Measurements from ENCODE around the gene CHTOP.
A peak's percentile ranks its signal among the peaks of the same experiment; 100 is the strongest.
"Not testable (repeated sequence)": the region's sequence is repeated elsewhere in the genome, so short reads cannot be mapped to it uniquely, and the experiment has no call there.

Gene CHTOP, protein sequence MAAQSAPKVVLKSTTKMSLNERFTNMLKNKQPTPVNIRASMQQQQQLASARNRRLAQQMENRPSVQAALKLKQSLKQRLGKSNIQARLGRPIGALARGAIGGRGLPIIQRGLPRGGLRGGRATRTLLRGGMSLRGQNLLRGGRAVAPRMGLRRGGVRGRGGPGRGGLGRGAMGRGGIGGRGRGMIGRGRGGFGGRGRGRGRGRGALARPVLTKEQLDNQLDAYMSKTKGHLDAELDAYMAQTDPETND

DNA sequence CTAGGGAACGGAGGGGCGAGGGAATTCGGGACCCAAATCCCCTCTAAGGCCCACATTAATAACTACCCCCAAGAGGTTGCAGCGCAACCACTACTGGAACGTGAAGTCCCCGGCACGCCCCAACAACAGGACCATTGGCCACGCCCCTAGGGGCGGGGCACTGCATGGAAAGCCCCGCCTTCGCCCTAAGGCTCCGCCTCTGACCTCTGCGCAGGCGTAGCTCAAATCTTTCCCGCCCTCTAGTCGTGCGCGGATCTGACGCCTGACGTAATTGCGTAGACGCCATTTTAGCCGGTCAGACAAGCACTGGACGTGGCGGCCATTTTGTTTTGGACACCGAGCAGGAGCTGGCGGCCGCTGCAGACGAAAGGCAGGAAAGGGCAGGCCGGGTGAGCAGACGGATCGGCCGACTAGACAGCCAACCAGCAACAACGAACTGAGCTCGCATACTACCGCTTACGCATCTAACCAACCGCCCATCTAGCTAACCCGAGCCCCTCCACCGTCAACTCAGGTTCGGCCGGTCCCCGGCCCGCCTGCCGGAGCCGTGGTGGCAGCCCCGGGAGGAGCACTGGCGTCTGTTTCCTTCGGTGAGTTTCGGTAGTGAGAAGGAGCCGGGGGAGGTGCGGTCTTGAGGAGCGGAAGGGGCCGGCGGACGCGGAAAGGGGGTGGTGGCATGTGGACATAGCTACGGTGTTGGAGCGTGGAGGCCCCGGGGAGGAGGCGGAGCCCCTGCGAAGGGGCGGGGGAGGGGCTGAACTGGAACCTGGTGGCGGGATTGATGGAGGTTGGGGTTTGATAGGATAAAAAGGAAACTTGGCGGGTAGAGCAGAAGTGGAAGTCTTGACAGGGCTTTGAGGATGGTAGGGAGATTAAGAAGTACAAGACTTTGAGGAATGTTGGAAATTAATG, at the start of gene CHTOP:
Gene CHTOP, plus strand, starts transcription at position 313 of the 912 bp plus-strand sequence. CDS start 2,523 bp downstream, outside the sequence.
- H3K4me3 ChIP-seq (IDR thresholded peaks at IDR 0.05; ENCODE audit: insufficient read depth, low read depth, low read length), result peak within 1 kb of the TSS; percentile 100
- H3K36me3 ChIP-seq (ENCODE audit: insufficient read depth), result peaks cover 29% of the 10 kb centered on the region; the same call in 1 of the 2 replicates
- no peak for TF ChIP-seq CTCF (conservative IDR thresholded peaks at IDR 0.05; ENCODE audit: low read depth, low read length)
- peak within 1 kb of the TSS; percentile 52 for H3K4me2 ChIP-seq
- H2AFZ ChIP-seq (ENCODE audit: low read depth), result peak within 1 kb of the TSS; percentile 71
- peak within 1 kb of the TSS; percentile 91 for H3K27ac ChIP-seq
- H3K4me1 ChIP-seq (ENCODE audit: low read depth, poor library complexity, severe bottlenecking), result peaks cover 31% of the 10 kb centered on the region
- peak within 1 kb of the TSS; percentile 94 for H3K9ac ChIP-seq
- H3K79me2 ChIP-seq (ENCODE audit: insufficient read depth, low read depth), result peaks cover 42% of the 10 kb centered on the region
- H3K27me3 ChIP-seq (ENCODE audit: insufficient read depth, low read depth), result no peaks in the 10 kb centered on the region
- H4K20me1 ChIP-seq (ENCODE audit: insufficient read depth), result no peaks in the 10 kb centered on the region

DNA sequence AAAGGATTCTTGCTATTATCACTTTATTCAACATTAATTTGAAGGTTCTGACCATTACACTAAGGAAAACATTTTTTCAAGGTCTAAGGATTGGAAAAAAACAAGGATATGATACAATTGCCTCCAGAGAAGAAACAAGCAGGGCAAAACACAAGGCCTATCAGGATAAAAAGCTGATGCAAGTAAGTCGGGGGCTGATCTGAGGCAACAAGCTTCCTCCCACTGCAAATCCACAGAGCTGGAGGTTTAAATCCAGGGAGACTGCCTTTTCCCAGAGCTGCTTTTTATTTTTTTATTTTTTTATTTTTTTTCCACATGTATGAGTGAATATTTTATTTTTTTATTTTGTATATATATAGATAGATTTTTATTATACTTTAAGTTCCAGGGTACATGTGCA, 48.9 kb upstream of the CHTOP start:
- no peaks in the 10 kb centered on the region for H3K27me3 ChIP-seq (ENCODE audit: insufficient read depth, low read depth)
- H2AFZ ChIP-seq (ENCODE audit: low read depth), result no peak overlapping the region
- no peaks in the 10 kb centered on the region for H4K20me1 ChIP-seq (ENCODE audit: insufficient read depth)
- H3K9ac ChIP-seq, result no peak overlapping the region
- no peak overlapping the region for H3K4me2 ChIP-seq
- H3K4me3 ChIP-seq (IDR thresholded peaks at IDR 0.05; ENCODE audit: insufficient read depth, low read depth, low read length), result no peak overlapping the region
- H3K36me3 ChIP-seq (ENCODE audit: insufficient read depth), result no peaks in the 10 kb centered on the region
- TF ChIP-seq CTCF (conservative IDR thresholded peaks at IDR 0.05; ENCODE audit: low read depth, low read length), result no peak
- H3K27ac ChIP-seq, result no peak overlapping the region
- no peaks in the 10 kb centered on the region for H3K79me2 ChIP-seq (ENCODE audit: insufficient read depth, low read depth)
- H3K4me1 ChIP-seq (ENCODE audit: low read depth, poor library complexity, severe bottlenecking), result no peaks in the 10 kb centered on the region

DNA sequence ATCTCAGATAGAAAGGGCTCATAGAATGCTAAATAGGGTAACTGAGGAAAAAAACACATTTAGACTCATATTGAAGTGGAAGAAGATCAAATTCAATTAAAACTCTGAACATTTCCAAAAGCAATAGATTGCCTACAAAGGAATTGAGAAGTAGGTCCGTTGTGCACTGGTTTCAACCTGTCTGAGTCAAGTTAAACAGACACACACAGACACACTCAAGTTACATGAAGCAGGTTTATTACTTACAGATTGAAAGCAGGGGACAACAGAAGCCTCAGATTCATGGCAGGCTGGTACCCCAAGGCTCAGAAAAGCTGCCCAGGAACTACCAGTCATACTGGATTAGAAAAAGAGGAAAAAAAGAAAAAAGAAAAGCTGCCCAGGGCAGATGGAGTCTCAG, 47.5 kb upstream of the CHTOP start:
- Histone ChIP-seq H3K27ac (no peak overlapping the region), H3K27me3 (ENCODE audit: insufficient read depth, low read depth) (no peaks in the 10 kb centered on the region), H3K79me2 (ENCODE audit: insufficient read depth, low read depth) (no peaks in the 10 kb centered on the region), H3K36me3 (ENCODE audit: insufficient read depth) (no peaks in the 10 kb centered on the region), H3K4me1 (ENCODE audit: low read depth, poor library complexity, severe bottlenecking) (no peaks in the 10 kb centered on the region), H4K20me1 (ENCODE audit: insufficient read depth) (no peaks in the 10 kb centered on the region), H2AFZ (ENCODE audit: low read depth) (no peak overlapping the region), H3K9ac (no peak overlapping the region), H3K4me2 (no peak overlapping the region), H3K4me3 (IDR thresholded peaks at IDR 0.05; ENCODE audit: insufficient read depth, low read depth, low read length) (no peak overlapping the region)
- no peak for TF ChIP-seq CTCF (conservative IDR thresholded peaks at IDR 0.05; ENCODE audit: low read depth, low read length)

- H3K9ac ChIP-seq, result no peak overlapping the region
These were observed 46.6 kb upstream of the CHTOP start for GRCh38 chr1:153587314-153587713.

GRCh38 chr1:153588033-153588432, 45.8 kb upstream of the CHTOP start:
- H4K20me1 ChIP-seq (ENCODE audit: insufficient read depth); H3K4me3 ChIP-seq (IDR thresholded peaks at IDR 0.05; ENCODE audit: insufficient read depth, low read depth, low read length); H3K36me3 ChIP-seq (ENCODE audit: insufficient read depth); H3K27me3 ChIP-seq (ENCODE audit: insufficient read depth, low read depth); H3K4me2 ChIP-seq; H3K9ac ChIP-seq; H3K4me1 ChIP-seq (ENCODE audit: low read depth, poor library complexity, severe bottlenecking); H3K27ac ChIP-seq; H3K79me2 ChIP-seq (ENCODE audit: insufficient read depth, low read depth); H2AFZ ChIP-seq (ENCODE audit: low read depth): not testable (repeated sequence)

More at GRCh38 chr1:153587314-153587713, 46.6 kb upstream of the CHTOP start:
- Histone ChIP-seq H3K4me3 (IDR thresholded peaks at IDR 0.05; ENCODE audit: insufficient read depth, low read depth, low read length) (no peak overlapping the region), H3K79me2 (ENCODE audit: insufficient read depth, low read depth) (no peaks in the 10 kb centered on the region), H3K27me3 (ENCODE audit: insufficient read depth, low read depth) (no peaks in the 10 kb centered on the region), H4K20me1 (ENCODE audit: insufficient read depth) (no peaks in the 10 kb centered on the region), H3K36me3 (ENCODE audit: insufficient read depth) (no peaks in the 10 kb centered on the region), H3K4me2 (no peak overlapping the region), H2AFZ (ENCODE audit: low read depth) (no peak overlapping the region), H3K4me1 (ENCODE audit: low read depth, poor library complexity, severe bottlenecking) (no peaks in the 10 kb centered on the region), H3K27ac (no peak overlapping the region)
- no peak for TF ChIP-seq CTCF (conservative IDR thresholded peaks at IDR 0.05; ENCODE audit: low read depth, low read length)

Data from KMS-11 (cell line).